Measurements from ENCODE around the gene PRR22. TPM values are rescaled to one million over a fixed set of nuclear protein-coding genes. Genes with fewer than 3 reads are reported as not detected.

The PRR22 gene
- polyA plus RNA-seq, 6 donors from 2014 or later: 0.25 to 0.28 (median 0.25) TPM; not detected in 3

- DNase-seq: no peak
- no peaks in the 10 kb centered on the region for H3K36me3 Mint-ChIP-seq
- no peak overlapping the region for H3K4me3 Mint-ChIP-seq
- H3K27ac Mint-ChIP-seq: peak overlapping the region in 1 of 6 donors; percentile 76
- H3K4me1 Mint-ChIP-seq: peaks cover 8 to 18% (median 14%) of the 10 kb centered on the region in 3 donors
- ATAC-seq (ENCODE audit: low read depth in 2 of 2): no peak
- peaks cover 3 to 26% (median 7%) of the 10 kb centered on the region in 3 donors for H3K27me3 Mint-ChIP-seq
- peaks cover 0 to 4% (median 3%) of the 10 kb centered on the region in 7 donors for H3K9me3 Mint-ChIP-seq
Measured at GRCh38 chr19:5823579-5824281, 39.2 kb upstream of the PRR22 start.

GRCh38 chr19:5822181-5822844, 37.8 kb upstream of the PRR22 start:
- Mint-ChIP-seq H3K4me3 (no peak overlapping the region), H3K27me3 (peaks cover 7 to 24% (median 19%) of the 10 kb centered on the region in 3 donors), H3K9me3 (peaks cover 0 to 3% (median 2%) of the 10 kb centered on the region in 7 donors), H3K27ac (no peak overlapping the region), H3K4me1 (peaks cover 0 to 11% (median 10%) of the 10 kb centered on the region in 3 donors), H3K36me3 (no peaks in the 10 kb centered on the region)
- DNase-seq (no peak), ATAC-seq (ENCODE audit: low read depth in 2 of 2) (no peak)

GRCh38 chr19:5821521-5822180, 37.1 kb upstream of the PRR22 start:
- Mint-ChIP-seq H3K4me3 (no peak overlapping the region), H3K36me3 (no peaks in the 10 kb centered on the region), H3K4me1 (peaks cover 0 to 8% (median 3%) of the 10 kb centered on the region in 3 donors), H3K27me3 (peaks cover 3 to 26% (median 23%) of the 10 kb centered on the region in 3 donors), H3K27ac (no peak overlapping the region), H3K9me3 (peaks cover 0 to 3% (median 2%) of the 10 kb centered on the region in 7 donors)
- DNase-seq (no peak), ATAC-seq (ENCODE audit: low read depth in 2 of 2) (no peak)

GRCh38 chr19:5820785-5821184, 36.2 kb upstream of the PRR22 start:
- Mint-ChIP-seq H3K27me3 (peaks cover 3 to 31% (median 30%) of the 10 kb centered on the region in 3 donors), H3K36me3 (no peaks in the 10 kb centered on the region)

GRCh38 chr19:5818594-5818993, 34.0 kb upstream of the PRR22 start:
- ATAC-seq (ENCODE audit: low read depth in 2 of 2): no peak
- H3K9me3 Mint-ChIP-seq: peaks cover 0 to 4% (median 2%) of the 10 kb centered on the region in 7 donors

More at GRCh38 chr19:5820785-5821184, 36.2 kb upstream of the PRR22 start:
- ATAC-seq (ENCODE audit: low read depth in 2 of 2): no peak
- Mint-ChIP-seq H3K9me3 (peaks cover 0 to 3% (median 2%) of the 10 kb centered on the region in 7 donors), H3K27ac (peak overlapping the region in 2 of 6 donors; percentile 84), H3K4me1 (peaks cover 0 to 6% (median 0%) of the 10 kb centered on the region in 3 donors), H3K4me3 (no peak overlapping the region)
- DNase-seq: no peak

GRCh38 chr19:5817218-5817617, 32.7 kb upstream of the PRR22 start:
- H3K9me3 Mint-ChIP-seq: peaks cover 0 to 4% (median 2%) of the 10 kb centered on the region in 7 donors
- H3K36me3 Mint-ChIP-seq: no peaks in the 10 kb centered on the region
- peaks cover 3 to 38% (median 31%) of the 10 kb centered on the region in 3 donors for H3K27me3 Mint-ChIP-seq
- no peak overlapping the region for H3K4me3 Mint-ChIP-seq
- H3K27ac Mint-ChIP-seq: peak overlapping the region in 1 of 6 donors; percentile 33
- DNase-seq (no peak), ATAC-seq (ENCODE audit: low read depth in 2 of 2) (no peak)
- peaks cover 0 to 6% (median 0%) of the 10 kb centered on the region in 3 donors for H3K4me1 Mint-ChIP-seq

More at GRCh38 chr19:5818594-5818993, 34.0 kb upstream of the PRR22 start:
- H3K36me3 Mint-ChIP-seq: no peaks in the 10 kb centered on the region
- no peak overlapping the region for H3K4me3 Mint-ChIP-seq
- H3K27ac Mint-ChIP-seq: no peak overlapping the region
- DNase-seq: no peak
- H3K27me3 Mint-ChIP-seq: peaks cover 3 to 38% (median 31%) of the 10 kb centered on the region in 3 donors
- H3K4me1 Mint-ChIP-seq: peaks cover 0 to 6% (median 0%) of the 10 kb centered on the region in 3 donors

- DNase-seq (no peak), ATAC-seq (ENCODE audit: low read depth in 2 of 2) (no peak)
- no peaks in the 10 kb centered on the region for H3K36me3 Mint-ChIP-seq
- H3K27ac Mint-ChIP-seq: no peak overlapping the region
- no peak overlapping the region for H3K4me3 Mint-ChIP-seq
- peaks cover 3 to 31% (median 24%) of the 10 kb centered on the region in 3 donors for H3K27me3 Mint-ChIP-seq
- peaks cover 0 to 6% (median 0%) of the 10 kb centered on the region in 3 donors for H3K4me1 Mint-ChIP-seq
- H3K9me3 Mint-ChIP-seq: peaks cover 0 to 2% (median 0%) of the 10 kb centered on the region in 7 donors
Measured at GRCh38 chr19:5814852-5815246, 30.3 kb upstream of the PRR22 start.

- Mint-ChIP-seq H3K27ac (no peak overlapping the region), H3K36me3 (no peaks in the 10 kb centered on the region), H3K27me3 (peaks cover 3 to 26% (median 24%) of the 10 kb centered on the region in 3 donors), H3K9me3 (peaks cover 0 to 2% (median 0%) of the 10 kb centered on the region in 7 donors), H3K4me1 (peaks cover 0 to 6% (median 0%) of the 10 kb centered on the region in 3 donors), H3K4me3 (no peak overlapping the region)
- ATAC-seq (ENCODE audit: low read depth in 2 of 2): no peak
- DNase-seq: no peak
Measured at GRCh38 chr19:5814123-5814851, 29.7 kb upstream of the PRR22 start.

GRCh38 chr19:5811117-5811516, 26.6 kb upstream of the PRR22 start:
- no peaks in the 10 kb centered on the region for H3K36me3 Mint-ChIP-seq
- no peak overlapping the region for H3K4me3 Mint-ChIP-seq
- peaks cover 0 to 3% (median 0%) of the 10 kb centered on the region in 3 donors for H3K4me1 Mint-ChIP-seq
- no peak for DNase-seq
- no peak for ATAC-seq (ENCODE audit: low read depth in 2 of 2)
- H3K27me3 Mint-ChIP-seq: peaks cover 0 to 10% (median 0%) of the 10 kb centered on the region in 3 donors
- H3K27ac Mint-ChIP-seq: no peak overlapping the region
- H3K9me3 Mint-ChIP-seq: peaks cover 0 to 2% (median 0%) of the 10 kb centered on the region in 7 donors

GRCh38 chr19:5809469-5809868, 24.9 kb upstream of the PRR22 start:
- Mint-ChIP-seq H3K4me1 (peaks cover 1 to 5% (median 1%) of the 10 kb centered on the region in 3 donors), H3K27ac (no peak overlapping the region), H3K4me3 (no peak overlapping the region), H3K36me3 (no peaks in the 10 kb centered on the region), H3K9me3 (no peaks in the 10 kb centered on the region), H3K27me3 (peaks cover 0 to 4% (median 0%) of the 10 kb centered on the region in 3 donors)
- ATAC-seq (ENCODE audit: low read depth in 2 of 2): no peak
- DNase-seq: no peak

GRCh38 chr19:5809053-5809452, 24.5 kb upstream of the PRR22 start:
- Mint-ChIP-seq H3K9me3 (no peaks in the 10 kb centered on the region), H3K27ac (no peak overlapping the region), H3K27me3 (peaks cover 0 to 6% (median 0%) of the 10 kb centered on the region in 3 donors), H3K4me1 (peaks cover 6 to 9% (median 6%) of the 10 kb centered on the region in 3 donors), H3K4me3 (no peak overlapping the region), H3K36me3 (no peaks in the 10 kb centered on the region)
- ATAC-seq (ENCODE audit: low read depth in 2 of 2) (no peak), DNase-seq (no peak)

- DNase-seq (no peak), ATAC-seq (ENCODE audit: low read depth in 2 of 2) (no peak)
- Mint-ChIP-seq H3K9me3 (no peaks in the 10 kb centered on the region), H3K27me3 (peaks cover 0 to 14% (median 0%) of the 10 kb centered on the region in 3 donors), H3K36me3 (no peaks in the 10 kb centered on the region), H3K4me3 (peak overlapping the region in 1 of 8 donors; percentile 3), H3K27ac (no peak overlapping the region), H3K4me1 (peaks cover 7 to 16% (median 13%) of the 10 kb centered on the region in 3 donors)
Measured at GRCh38 chr19:5808120-5808816, 23.7 kb upstream of the PRR22 start.

All from naive B cell (primary cell).